HCT116 (cell line): Measurements from ENCODE around the gene FSTL4. TPM values are rescaled to one million over a fixed set of nuclear protein-coding genes. Genes with fewer than 3 reads are reported as not detected.

Experiments used
- ATAC-seq: fragments of 200-7000 bp; cut with Tn5 transposase; 2 replicates; pipeline ENCODE4 v1.9.1; 2020; ENCODE audit warnings: mild to moderate bottlenecking, moderate library complexity
- BruUV-seq: library from RNA; stranded (reverse); fragments of 400-500 nt; replicated peaks from 2 replicates; lab custom pipeline; 2021; lab: Mats Ljungman, UMichigan
- CTCF ChIA-PET: fragments of 300-600 bp; sonication (Branson Sonifier 250); formaldehyde crosslinking; loops from one replicate; lab custom pipeline; 2021; ENCODE audit warnings: antibody characterized with exemption; lab: Charles Lee
- POLR2A ChIA-PET: fragments of 300-600, 350-600 bp; sonication (Branson Sonifier 250); formaldehyde crosslinking; loops from one replicate; lab custom pipeline; 2021; ENCODE audit warnings: antibody characterized with exemption; lab: Charles Lee
- RAD21 ChIA-PET, 2 experiments: fragments of 300-600 bp; sonication (Branson Sonifier 250); formaldehyde crosslinking; loops; one replicate each; lab custom pipeline; 2023; ENCODE audit warnings: low total read pairs in 2 of 2; ENCODE audit not compliant: uncharacterized antibody in 2 of 2, unreplicated experiment in 2 of 2, low non-redundant PET in 1 of 2; lab: Charles Lee
- DNase-seq: peaks from one replicate; pipeline ENCODE4 v3.0.0-alpha.2; 2010; ENCODE audit warnings: low read depth, low spot score
- H2AFZ ChIP-seq: fragments of 200-600 bp; shearing (Covaris generic), sonication (generic); 2 replicates; pipeline ENCODE4 v1.6.1; 2017; ENCODE audit warnings: low read depth, mixed run types, mixed read lengths, antibody characterized with exemption, low read length; ENCODE audit not compliant: poor library complexity, severe bottlenecking
- H3K27ac ChIP-seq: 2 replicates; pipeline ENCODE4 v1.5.1; 2012; ENCODE audit warnings: low read depth, low read length
- H3K27me3 ChIP-seq: fragments of 200-600 bp; sonication (generic); 2 replicates; pipeline ENCODE4 v1.6.1; 2016; ENCODE audit warnings: mixed run types, low read length, mixed read lengths; ENCODE audit not compliant: insufficient read depth
- H3K36me3 ChIP-seq, 2 experiments: fragments of 200-500 bp in 1 of 2; fragments of 200-600 bp in 1 of 2; sonication (Bioruptor generic) in 1 of 2; sonication (generic) in 1 of 2; 2 replicates each; pipeline versions ENCODE4 v1.5.1 to v1.6.1; 2014 to 2016; ENCODE audit warnings: low read length in 2 of 2, inconsistent platforms in 1 of 2, mixed read lengths in 1 of 2, mixed run types in 1 of 2; ENCODE audit not compliant: insufficient read depth in 2 of 2, control insufficient read depth in 1 of 2
- H3K4me1 ChIP-seq, 2 experiments: fragments of 200-600 bp in 1 of 2; sonication (generic) in 1 of 2; 2 replicates each; pipeline versions ENCODE4 v1.5.1 to v1.6.1; 2012 to 2017; ENCODE audit warnings: low read length in 2 of 2, inconsistent platforms in 1 of 2, mild to moderate bottlenecking in 1 of 2, mixed read lengths in 1 of 2, mixed run types in 1 of 2, moderate library complexity in 1 of 2; ENCODE audit not compliant: insufficient read depth in 2 of 2, control insufficient read depth in 1 of 2
- H3K4me2 ChIP-seq: fragments of 200-600 bp; sonication (generic); 2 replicates; pipeline ENCODE4 v1.6.1; 2017; ENCODE audit warnings: mixed run types, low read length, mixed read lengths
- H3K4me3 ChIP-seq, 2 experiments: fragments of 200-600 bp in 1 of 2; sonication (generic) in 1 of 2; replicated peaks in 1 of 2; 2 replicates each; pipeline ENCODE4 v1.5.1; 2011 to 2016; ENCODE audit warnings: low read length in 2 of 2, control low read depth in 1 of 2, low read depth in 1 of 2, mild to moderate bottlenecking in 1 of 2, mixed read lengths in 1 of 2, mixed run types in 1 of 2
- H3K79me2 ChIP-seq: fragments of 200-600 bp; sonication (generic); 2 replicates; pipeline ENCODE4 v1.6.1; 2017; ENCODE audit warnings: mild to moderate bottlenecking, mixed run types, low read length, moderate library complexity, mixed read lengths; ENCODE audit not compliant: insufficient read depth
- H3K9ac ChIP-seq: fragments of 200-600 bp; sonication (generic); 2 replicates; pipeline ENCODE4 v1.6.1; 2016; ENCODE audit warnings: low read length, mixed read lengths
- H3K9me2 ChIP-seq: fragments of 200-600 bp; sonication (generic), shearing (Covaris generic); 2 replicates; pipeline ENCODE4 v1.6.1; 2017; ENCODE audit warnings: mixed run types, mild to moderate bottlenecking, moderate library complexity; ENCODE audit not compliant: insufficient read depth
- H3K9me3 ChIP-seq, 2 experiments: fragments of 200-500 bp in 1 of 2; fragments of 200-600 bp in 1 of 2; sonication (Bioruptor generic) in 1 of 2; sonication (generic) in 1 of 2; 2 replicates each; pipeline ENCODE4 v1.6.1; 2014 to 2017; ENCODE audit warnings: low read length in 2 of 2, mixed read lengths in 2 of 2, inconsistent platforms in 1 of 2, low read depth in 1 of 2, mild to moderate bottlenecking in 1 of 2, mixed run types in 1 of 2, moderate library complexity in 1 of 2; ENCODE audit not compliant: control insufficient read depth in 1 of 2, insufficient read depth in 1 of 2
- H4K20me1 ChIP-seq: fragments of 200-600 bp; sonication (generic), shearing (Covaris generic); 2 replicates; pipeline ENCODE4 v1.6.1; 2017; ENCODE audit warnings: mixed run types, mild to moderate bottlenecking, moderate library complexity; ENCODE audit not compliant: insufficient read depth
- CBX3 ChIP-seq: IDR thresholded peaks from 2 replicates; pipeline ENCODE4 v1.6.1; 2012; ENCODE audit warnings: low read depth
- EGR1 ChIP-seq: IDR thresholded peaks from 2 replicates; pipeline ENCODE4 v1.6.1; 2012; ENCODE audit warnings: low read depth
- EZH2phosphoT487 ChIP-seq: fragments of 200-600 bp; IDR thresholded peaks from 2 replicates; pipeline ENCODE4 v1.6.1; 2018; ENCODE audit warnings: antibody characterized with exemption, borderline replicate concordance
- FOSL1 ChIP-seq: IDR thresholded peaks from 2 replicates; pipeline ENCODE4 v1.6.1; 2012; ENCODE audit warnings: low read depth
- REST ChIP-seq: IDR thresholded peaks from 2 replicates; pipeline ENCODE4 v1.6.1; 2012; ENCODE audit warnings: low read depth
- SIN3A ChIP-seq: IDR thresholded peaks from 2 replicates; pipeline ENCODE4 v1.6.1; 2012; ENCODE audit warnings: low read depth
- ZNF274 ChIP-seq: fragments of 200-500 bp; sonication (Bioruptor generic); IDR thresholded peaks from 2 replicates; pipeline ENCODE4 v1.6.1; 2014; ENCODE audit warnings: mild to moderate bottlenecking, low read depth, low read length, inconsistent platforms
- intact Hi-C: fragments of 100-400 bp; cut with micrococcal nuclease; formaldehyde crosslinking; loops from 2 replicates; pipeline ENCODE4 v1.10.0; 2022
- total RNA-seq: library from RNA; stranded (reverse); gene quantifications from one replicate; pipeline ENCODE4 v1.2.1, GENCODE V29; 2021; ENCODE audit not compliant: unreplicated experiment

FSTL4 gene
- total RNA-seq, 1 experiment from 2014 or later, result 0.37 TPM

DNA sequence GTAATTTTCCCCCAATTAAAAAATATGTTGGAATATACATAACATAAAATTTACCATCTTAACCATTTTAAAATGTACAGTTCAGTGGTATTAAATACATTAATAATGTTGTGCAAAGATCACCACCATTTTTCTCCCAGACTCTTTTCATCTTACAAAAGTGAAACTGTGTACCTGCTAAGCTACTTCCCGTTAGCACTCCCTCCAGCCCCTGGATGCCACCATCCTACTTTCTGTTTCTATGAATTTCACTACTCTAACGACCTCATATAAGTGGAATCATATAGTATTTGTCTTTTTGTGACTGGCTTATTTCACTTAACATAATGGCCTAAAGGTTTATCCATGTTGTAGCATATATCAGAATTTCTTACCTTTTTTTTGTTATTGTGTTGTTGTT is 447.6 kb downstream of the FSTL4 start:
- ChIA-PET POLR2A (no interaction called here), RAD21 (no interaction called here)
- H3K4me2 ChIP-seq, result no peak overlapping the region

More for the DNA sequence above, 447.6 kb downstream of the FSTL4 start:
- TF ChIP-seq FOSL1 (no peak), ZNF274 (no peak), EGR1 (no peak), REST (no peak), SIN3A (no peak), CBX3 (no peak), EZH2phosphoT487 (no peak)
- CTCF ChIA-PET, result no interaction called here
- no peaks in the 10 kb centered on the region for H3K27me3 ChIP-seq
- H3K27ac ChIP-seq, result no peak overlapping the region
- no peaks in the 10 kb centered on the region for H4K20me1 ChIP-seq
- no peaks in the 10 kb centered on the region for H3K4me1 ChIP-seq
- no peaks in the 10 kb centered on the region for H3K9me2 ChIP-seq
- H3K9ac ChIP-seq, result no peak overlapping the region
- no TSS peak for BruUV-seq
- no peaks in the 10 kb centered on the region for H3K79me2 ChIP-seq
- no peak overlapping the region for H3K4me3 ChIP-seq
- no peak overlapping the region for H2AFZ ChIP-seq
- no peaks in the 10 kb centered on the region for H3K36me3 ChIP-seq
- intact Hi-C loops, result no loop called here
- H3K9me3 ChIP-seq, result no peaks in the 10 kb centered on the region
- ATAC-seq (no peak), DNase-seq (no peak)
